Thyroid gland (tissue), 4 donors: ENCODE results near the gene HECW1.
A peak's percentile ranks its signal among the peaks of the same experiment; 100 is the strongest.

Experiments used
- CTCF ChIP-seq, 6 experiments: fragments of 200-600 bp in 3 of 6; fragments of 450-650 bp in 3 of 6; sonication (generic) in 3 of 6; IDR thresholded peaks; one replicate each; pipeline ENCODE4 v1.5.1; 2016 to 2019; ENCODE audit warnings: antibody characterized with exemption in 6 of 6, mild to moderate bottlenecking in 2 of 6, inconsistent platforms in 1 of 6, moderate library complexity in 1 of 6
- POLR2A ChIP-seq, 2 donors: fragments of 450-650 bp; IDR thresholded peaks; one replicate each; pipeline ENCODE4 v1.6.1; 2017; ENCODE audit warnings: antibody characterized with exemption in 2 of 2, mild to moderate bottlenecking in 2 of 2, moderate library complexity in 1 of 2

GRCh38 chr7:43583424-43584194 is 471.2 kb downstream of the HECW1 start:
- TF ChIP-seq POLR2A (IDR thresholded peaks at IDR 0.05) (peak in 1 of 2 donors; percentile 36), CTCF (IDR thresholded peaks at IDR 0.05) (peak in 2 of 6 experiments; percentile 2 to 16)
